HPDE6-E6E7 (cell line): ENCODE results near the gene KRTAP9-7.
A peak's percentile ranks its signal among the peaks of the same experiment; 100 is the strongest.
"Not testable (repeated sequence)": the region's sequence is repeated elsewhere in the genome, so short reads cannot be mapped to it uniquely, and the experiment has no call there.

Experiments used
- DNase-seq: peaks from one replicate; pipeline ENCODE4 v3.0.0; 2011; ENCODE audit warnings: missing footprints; ENCODE audit errors: extremely low spot score

KRTAP9-7 gene, protein sequence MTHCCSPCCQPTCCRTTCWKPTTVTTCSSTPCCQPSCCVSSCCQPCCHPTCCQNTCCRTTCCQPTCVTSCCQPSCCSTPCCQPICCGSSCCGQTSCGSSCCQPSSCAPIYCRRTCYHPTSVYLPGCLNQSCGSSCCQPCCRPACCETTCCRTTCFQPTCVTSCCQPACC

DNA sequence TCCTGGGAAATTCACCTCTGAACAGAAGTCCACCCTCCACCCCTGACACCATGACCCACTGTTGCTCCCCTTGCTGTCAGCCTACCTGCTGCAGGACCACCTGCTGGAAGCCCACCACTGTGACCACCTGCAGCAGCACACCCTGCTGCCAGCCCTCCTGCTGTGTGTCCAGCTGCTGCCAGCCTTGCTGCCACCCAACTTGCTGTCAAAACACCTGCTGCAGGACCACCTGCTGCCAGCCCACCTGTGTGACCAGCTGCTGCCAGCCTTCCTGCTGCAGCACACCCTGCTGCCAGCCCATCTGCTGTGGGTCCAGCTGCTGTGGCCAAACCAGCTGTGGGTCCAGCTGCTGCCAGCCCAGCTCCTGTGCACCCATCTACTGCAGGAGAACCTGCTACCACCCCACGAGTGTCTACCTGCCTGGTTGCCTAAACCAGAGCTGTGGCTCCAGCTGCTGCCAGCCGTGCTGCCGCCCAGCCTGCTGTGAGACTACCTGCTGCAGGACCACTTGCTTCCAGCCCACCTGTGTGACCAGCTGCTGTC, at the start of gene KRTAP9-7:
Gene KRTAP9-7 (plus strand): TSS at position 51 of the 543 bp plus-strand sequence. CDS start 0 bp downstream, at position 51.
- not testable (repeated sequence) for DNase-seq

DNA sequence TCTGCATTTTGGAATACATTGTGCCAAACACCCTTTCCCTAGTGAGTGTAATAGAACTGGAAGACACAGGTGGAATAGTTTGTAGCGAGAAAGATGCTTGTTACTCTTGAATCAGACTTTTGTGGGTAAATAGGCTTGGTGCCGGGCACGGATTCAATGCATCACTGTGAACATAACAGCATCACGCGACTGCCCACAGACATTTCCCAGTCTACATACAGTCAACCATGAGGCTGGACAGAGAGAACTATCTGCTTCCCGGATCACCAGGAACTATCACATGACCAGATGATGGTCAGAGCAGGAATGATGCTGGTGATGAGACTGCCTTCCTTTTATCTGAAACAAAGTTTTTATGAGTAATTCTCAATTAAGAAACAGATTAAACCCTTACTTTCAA, 49.4 kb upstream of the KRTAP9-7 start:
- DNase-seq: no peak

DNA sequence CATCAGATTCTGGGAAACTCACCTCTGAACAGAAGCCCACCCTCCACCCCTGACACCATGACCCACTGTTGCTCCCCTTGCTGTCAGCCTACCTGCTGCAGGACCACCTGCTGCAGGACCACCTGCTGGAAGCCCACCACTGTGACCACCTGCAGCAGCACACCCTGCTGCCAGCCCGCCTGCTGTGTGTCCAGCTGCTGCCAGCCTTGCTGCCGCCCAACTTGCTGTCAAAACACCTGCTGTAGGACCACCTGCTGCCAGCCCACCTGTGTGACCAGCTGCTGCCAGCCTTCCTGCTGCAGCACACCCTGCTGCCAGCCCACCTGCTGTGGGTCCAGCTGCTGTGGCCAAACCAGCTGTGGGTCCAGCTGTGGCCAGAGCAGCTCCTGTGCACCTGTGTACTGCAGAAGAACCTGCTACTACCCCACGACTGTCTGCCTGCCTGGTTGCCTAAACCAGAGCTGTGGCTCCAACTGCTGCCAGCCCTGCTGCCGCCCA, 48.9 kb upstream of the KRTAP9-7 start, which contains the start of gene KRTAP9-2:
Gene KRTAP9-2 (plus strand): TSS at position 51 of the 498 bp plus-strand sequence. CDS start 7 bp downstream, at position 58.
- DNase-seq: not testable (repeated sequence)

DNA sequence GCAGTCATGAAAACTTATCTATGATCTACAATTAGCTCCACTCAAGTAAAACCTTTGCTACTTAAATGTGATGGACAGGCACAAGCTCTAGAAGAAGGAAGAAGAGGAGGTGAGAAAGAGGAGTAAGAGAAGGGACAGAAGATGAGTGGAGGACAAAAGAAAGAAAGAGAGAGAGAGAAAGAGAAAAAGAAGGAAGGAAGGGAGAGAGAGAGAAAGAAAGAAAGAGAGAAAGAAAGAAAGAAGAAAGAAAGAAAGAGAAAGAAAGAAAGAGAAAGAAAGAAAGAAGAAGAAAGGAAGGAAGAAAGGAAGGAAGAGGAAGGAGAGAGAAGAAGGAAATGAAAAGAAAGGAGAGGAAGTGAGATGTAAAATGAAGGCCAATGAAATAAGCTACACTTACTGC, 45.4 kb upstream of the KRTAP9-7 start:
- no peak for DNase-seq

DNA sequence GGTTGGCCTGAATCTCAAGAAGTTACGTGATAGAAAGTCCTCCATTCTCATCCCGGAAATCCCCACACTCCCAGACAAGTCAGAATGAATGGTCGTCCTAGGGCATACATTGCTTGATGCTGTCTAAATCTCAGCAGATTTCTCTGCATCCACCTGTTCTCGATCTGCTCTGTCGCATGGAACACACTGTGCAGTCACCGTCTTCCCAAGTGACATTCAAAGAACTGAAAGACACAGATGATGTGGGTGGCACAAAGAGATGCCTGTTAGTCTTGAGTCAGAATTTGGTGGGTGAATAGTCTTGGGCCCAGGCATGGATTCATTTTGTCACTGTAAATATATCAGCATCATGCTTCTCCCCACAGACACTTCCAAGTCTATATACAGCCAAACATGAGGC, 43.8 kb upstream of the KRTAP9-7 start:
- DNase-seq: no peak

DNA sequence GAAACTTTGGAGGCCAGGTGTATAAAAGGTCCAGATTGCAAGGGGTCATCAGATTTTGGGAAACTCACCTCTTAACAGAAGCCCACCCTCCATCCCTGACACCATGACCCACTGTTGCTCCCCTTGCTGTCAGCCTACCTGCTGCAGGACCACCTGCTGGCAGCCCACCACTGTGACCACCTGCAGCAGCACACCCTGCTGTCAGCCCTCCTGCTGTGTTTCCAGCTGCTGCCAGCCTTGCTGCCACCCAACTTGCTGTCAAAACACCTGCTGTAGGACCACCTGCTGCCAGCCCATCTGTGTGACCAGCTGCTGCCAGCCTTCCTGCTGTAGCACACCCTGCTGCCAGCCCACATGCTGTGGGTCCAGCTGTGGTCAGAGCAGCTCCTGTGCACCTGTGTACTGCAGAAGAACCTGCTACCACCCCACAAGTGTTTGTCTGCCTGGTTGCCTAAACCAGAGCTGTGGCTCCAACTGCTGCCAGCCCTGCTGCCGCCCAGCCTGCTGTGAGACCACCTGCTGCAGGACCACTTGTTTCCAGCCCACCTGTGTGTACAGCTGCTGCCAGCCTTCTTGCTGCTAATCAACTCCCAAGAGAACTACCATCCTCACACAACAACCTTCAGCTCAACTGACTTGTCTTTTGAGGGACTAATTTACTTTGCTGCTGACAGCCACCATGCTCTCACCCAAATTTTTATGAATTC, 42.9 kb upstream of the KRTAP9-7 start, which contains the start of gene KRTAP9-3:
Gene KRTAP9-3 (plus strand): TSS at position 51 of the 707 bp plus-strand sequence. CDS start 53 bp downstream, at position 104.
- not testable (repeated sequence) for DNase-seq

DNA sequence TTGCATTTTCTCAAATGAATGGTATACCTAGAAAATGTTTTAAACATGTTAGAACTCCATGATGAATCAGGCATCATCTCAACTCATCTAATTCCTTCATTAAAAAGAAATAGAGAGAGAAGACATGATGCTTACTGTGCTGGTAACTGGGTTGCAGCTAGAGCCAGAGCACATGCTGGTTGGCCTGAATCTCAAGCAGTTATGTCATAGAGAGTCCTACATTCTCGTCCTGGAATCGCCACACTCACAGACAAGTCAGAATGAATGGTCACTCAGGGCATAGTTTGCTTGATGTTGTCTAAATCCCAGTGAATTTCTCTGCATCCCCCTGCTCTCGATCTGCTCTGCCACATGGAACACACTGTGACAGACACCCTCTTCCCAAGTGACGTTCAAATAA, 38.4 kb upstream of the KRTAP9-7 start:
- DNase-seq: not testable (repeated sequence)

DNA sequence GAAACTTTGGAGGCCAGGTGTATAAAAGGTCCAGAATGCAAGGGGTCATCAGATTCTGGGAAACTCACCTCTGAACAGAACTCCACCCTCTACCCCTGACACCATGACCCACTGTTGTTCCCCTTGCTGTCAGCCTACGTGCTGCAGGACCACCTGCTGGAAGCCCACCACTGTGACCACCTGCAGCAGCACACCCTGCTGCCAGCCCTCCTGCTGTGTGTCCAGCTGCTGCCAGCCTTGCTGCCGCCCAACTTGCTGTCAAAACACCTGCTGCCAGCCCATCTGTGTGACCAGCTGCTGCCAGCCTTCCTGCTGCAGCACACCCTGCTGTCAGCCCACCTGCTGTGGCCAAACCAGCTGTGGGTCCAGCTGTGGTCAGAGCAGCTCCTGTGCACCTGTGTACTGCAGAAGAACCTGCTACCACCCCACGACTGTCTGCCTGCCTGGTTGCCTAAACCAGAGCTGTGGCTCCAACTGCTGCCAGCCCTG, 37.5 kb upstream of the KRTAP9-7 start, which contains the start of gene KRTAP9-8:
Gene KRTAP9-8 (plus strand): TSS at position 51 of the 489 bp plus-strand sequence. CDS start 53 bp downstream, at position 104.
- DNase-seq: not testable (repeated sequence)

DNA sequence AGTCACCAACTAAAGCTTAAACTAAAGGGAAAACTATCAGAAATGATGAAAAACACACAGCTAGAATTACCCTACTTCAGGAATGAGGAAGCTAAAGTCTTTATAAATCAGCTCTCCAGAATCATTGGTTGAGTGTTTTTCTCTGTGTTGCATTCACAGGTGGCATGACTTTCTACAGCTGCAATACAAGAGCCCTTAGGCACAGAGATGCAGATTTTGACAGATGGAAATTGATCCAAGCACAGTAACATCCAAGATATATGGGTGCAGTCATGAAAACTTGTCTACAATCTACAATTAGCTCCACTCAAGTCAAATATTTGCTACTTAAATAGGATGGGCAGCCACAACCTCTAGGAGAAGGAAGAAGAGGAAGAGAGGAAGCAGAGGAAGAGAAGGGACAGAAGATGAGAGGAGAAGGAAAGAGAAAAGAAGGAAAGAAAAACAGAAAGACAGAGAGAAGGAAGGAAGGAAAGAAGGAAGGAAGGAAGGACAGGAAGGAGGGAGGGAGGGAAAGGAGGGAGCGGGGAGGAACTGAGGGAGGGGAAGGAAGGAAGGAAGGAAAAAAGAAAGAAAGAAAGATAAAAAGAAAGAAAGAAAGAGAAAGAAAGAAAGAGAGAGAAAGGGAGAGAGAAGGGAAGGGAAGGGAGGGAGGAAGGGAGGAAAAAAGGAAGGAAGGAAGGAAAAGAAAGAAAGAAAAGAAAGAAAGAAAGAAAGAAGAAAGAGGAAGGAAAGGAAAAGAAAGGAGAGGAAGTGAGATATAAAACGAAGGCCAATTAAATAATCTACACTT, 28.3 kb upstream of the KRTAP9-7 start:
- not testable (repeated sequence) for DNase-seq

DNA sequence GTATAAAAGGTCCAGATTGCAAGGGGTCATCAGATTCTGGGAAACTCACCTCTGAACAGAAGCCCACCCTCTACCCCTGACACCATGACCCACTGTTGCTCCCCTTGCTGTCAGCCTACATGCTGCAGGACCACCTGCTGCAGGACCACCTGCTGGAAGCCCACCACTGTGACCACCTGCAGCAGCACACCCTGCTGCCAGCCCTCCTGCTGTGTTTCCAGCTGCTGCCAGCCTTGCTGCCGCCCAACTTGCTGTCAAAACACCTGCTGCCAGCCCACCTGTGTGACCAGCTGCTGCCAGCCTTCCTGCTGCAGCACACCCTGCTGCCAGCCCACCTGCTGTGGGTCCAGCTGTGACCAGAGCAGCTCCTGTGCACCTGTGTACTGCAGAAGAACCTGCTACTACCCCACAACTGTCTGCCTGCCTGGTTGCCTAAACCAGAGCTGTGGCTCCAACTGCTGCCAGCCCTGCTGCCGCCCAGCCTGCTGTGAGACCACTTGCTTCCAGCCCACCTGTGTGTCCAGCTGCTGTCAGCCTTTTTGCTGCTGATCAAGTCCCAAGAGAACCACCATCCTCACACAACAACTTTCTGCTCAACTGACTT, 25.8 kb upstream of the KRTAP9-7 start, which contains the start of gene KRTAP9-4:
Gene KRTAP9-4 (plus strand): TSS at position 51 of the 604 bp plus-strand sequence. CDS start 34 bp downstream, at position 85.
- not testable (repeated sequence) for DNase-seq

DNA sequence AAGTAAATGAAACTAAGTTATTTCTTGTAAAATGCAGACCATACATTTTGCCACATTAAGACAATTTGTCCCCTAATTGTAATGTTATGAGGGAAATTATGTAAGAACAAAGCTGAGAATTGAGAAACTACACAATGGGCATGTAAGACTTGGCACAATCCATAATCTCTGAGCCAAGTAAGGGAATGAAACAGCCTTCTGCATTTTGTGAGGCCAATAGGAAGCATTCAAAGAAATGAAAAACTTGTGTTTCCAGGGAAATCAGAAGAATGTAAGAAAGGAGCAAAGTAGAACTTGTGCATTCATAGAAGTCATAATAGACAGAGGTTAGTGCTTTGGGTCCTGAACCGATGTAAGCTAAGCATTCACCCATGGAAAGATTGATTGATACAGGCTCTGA, 24.2 kb upstream of the KRTAP9-7 start:
- DNase-seq: no peak

DNA sequence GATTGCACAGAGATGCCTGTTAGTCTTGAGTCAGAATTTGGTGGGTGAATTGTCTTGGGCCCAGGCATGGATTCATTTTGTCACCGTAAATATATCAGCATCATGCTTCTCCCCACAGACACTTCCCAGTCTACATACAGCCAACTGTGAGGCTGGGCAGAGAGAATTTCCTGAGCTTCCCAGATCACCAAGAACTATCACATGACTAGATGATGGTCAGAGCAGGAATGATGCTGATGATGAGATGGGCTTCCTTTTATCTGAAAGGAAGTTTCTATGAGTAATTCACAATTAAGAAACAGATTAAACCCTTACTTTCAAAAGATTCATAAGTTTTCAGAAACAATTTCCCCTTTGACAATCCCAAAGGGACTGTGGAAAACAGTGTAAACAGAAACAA, 20.6 kb upstream of the KRTAP9-7 start:
- DNase-seq: no peak

DNA sequence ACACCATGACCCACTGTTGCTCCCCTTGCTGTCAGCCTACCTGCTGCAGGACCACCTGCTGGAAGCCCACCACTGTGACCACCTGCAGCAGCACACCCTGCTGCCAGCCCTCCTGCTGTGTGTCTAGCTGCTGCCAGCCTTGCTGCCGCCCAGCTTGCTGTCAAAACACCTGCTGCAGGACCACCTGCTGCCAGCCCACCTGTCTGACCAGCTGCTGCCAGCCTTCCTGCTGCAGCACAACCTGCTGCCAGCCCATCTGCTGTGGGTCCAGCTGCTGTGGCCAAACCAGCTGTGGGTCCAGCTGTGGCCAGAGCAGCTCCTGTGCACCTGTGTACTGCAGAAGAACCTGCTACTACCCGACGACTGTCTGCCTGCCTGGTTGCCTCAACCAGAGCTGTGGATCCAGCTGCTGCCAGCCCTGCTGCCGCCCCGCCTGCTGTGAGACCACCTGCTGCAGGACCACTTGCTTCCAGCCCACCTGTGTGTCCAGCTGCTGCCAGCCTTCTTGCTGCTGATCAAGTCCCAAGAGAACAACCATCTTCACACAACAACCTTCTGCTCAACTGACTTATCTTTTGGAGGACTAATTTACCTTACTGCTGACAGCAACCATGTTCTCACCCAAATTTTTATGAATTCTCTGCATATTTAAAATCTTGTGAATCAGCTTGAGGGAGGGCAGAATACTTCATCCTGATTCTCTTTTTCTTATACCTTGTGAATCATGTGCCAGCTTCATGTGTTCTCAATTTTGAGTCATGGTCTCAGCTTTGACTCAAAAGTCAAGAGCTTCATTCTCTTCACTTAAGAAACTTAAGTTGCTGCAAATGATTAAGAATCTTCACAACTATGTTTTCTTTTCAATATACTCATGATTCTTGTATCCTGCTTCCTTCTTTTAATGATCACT, 19.9 kb upstream of the KRTAP9-7 start, which contains the start of gene KRTAP9-9:
Gene KRTAP9-9 (plus strand): TSS at position 4 of the 910 bp plus-strand sequence.
- not testable (repeated sequence) for DNase-seq

DNA sequence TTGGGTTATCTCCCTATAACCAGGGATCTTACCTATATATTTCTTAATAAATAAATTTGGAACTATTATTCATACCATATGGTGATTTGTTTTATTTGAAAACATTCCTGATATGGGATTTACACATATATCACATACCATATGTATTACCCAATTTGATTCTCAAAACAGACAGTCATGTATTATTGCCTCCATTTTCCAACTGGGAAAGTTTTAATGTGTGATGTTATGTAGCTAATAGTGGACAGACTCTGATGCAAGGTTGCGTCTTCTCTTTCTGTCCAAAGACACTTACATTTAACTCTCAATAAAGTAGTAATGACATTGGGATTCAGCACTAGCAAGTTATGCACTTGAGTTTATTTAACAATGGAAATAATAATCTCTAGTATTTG, 19.2 kb upstream of the KRTAP9-7 start:
- DNase-seq: no peak

DNA sequence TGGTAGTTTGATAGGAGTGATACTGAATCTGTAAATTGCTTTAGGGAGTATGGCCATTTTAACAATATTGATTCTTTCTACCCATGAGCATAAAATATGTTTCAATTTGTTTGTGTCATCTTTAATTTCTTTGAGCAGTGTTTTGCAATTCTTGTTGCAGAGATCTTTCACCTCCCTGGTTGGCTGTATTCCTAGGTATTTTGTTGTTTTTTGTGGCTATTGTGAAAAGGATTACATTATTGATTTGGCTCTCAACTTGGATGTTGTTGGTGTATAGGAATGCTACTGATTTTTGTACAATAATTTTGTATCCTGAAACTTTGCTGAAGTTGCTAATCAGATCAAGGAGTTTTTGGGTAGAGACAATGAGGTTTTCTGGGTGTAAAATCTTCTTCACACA, 17.1 kb upstream of the KRTAP9-7 start:
- no peak for DNase-seq

DNA sequence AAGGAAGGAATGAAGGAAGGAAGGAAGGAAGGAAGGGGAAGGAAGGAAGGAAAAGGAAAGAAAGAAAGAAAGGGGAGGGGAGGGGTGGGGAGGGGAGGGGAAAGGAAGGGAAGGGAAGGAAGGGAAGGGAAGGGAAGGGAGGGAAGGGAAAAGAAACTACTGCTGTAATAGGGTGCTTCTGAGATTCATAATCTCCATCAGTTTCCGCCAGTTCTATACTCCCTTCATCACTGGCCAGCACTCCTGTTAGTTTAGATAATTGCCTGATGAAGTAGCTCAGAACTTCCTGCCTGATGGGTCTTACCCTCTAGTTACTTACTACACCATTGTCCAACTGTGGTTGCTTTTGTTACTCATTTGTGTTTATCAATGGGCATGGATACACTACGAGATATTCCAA, 12.3 kb upstream of the KRTAP9-7 start:
- no peak for DNase-seq

DNA sequence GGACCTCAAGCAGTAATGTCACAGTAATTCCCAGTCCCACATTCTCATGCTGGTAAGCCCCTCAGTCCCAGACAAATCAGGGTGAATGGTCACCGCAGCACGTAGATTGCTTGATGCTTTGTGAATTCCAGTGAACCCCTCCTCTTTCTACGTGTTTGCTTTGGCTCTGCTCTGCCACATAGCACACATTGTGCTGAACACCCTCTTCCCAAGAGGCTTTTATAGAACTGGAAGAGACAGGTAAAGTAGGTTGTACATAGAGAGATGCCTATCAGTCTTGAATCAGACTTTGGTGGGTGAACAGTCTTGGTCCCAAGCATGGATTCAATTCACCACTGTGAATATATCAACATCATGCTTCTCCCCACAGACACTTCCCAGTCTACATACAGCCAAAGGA, 10.9 kb upstream of the KRTAP9-7 start:
- no peak for DNase-seq

DNA sequence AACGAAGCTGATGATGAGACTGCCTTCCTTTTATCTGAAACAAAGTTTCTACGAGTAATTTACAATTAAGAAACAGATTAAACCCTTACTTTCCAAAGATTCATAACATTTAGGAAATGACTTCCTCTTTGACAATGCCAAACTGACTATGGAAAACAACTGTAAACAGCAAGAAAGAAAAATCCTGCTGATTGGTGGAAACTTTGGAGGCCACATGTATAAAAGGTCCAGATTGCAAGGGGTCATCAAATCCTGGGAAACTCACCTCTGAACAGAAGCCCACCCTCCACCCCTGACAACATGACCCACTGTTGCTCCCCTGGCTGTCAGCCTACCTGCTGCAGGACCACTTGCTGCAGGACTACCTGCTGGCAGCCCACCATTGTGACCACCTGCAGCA, 10.4 kb upstream of the KRTAP9-7 start, which contains the start of gene KRTAP9-6:
Gene KRTAP9-6 (plus strand): TSS at position 301 of the 400 bp plus-strand sequence. CDS start 0 bp downstream, at position 301.
- no peak for DNase-seq

DNA sequence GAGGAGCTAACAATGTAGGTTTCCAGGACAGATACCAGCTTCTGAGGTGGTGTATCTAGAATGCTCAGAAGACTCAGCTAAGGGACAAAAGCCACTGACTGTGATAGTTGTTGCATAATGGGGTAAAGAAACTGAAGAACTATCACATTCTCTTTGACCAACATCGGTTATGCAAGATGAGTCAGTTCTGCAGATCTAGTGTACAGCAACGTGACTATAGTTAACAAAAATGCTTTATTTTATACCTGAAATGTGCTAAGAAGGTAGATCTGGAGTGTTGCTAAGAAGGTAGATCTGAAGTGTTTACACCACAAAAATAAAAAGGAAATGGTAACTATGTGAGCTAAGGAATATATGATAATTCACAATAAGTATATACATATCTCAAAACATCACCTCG, 7.8 kb upstream of the KRTAP9-7 start:
- DNase-seq: peak; percentile 10

DNA sequence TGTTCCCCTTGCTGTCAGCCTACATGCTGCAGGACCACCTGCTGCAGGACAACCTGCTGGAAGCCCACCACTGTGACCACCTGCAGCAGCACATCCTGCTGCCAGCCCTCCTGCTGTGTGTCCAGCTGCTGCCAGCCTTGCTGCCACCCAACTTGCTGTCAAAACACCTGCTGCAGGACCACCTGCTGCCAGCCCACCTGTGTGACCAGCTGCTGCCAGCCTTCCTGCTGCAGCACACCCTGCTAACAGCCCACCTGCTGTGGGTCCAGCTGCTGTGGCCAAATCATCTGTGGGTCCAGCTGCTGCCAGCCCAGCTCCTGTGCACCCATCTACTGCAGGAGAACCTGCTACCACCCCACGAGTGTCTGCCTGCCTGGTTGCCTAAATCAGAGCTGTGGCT, 4.2 kb upstream of the KRTAP9-7 start:
- DNase-seq: not testable (repeated sequence)
